ENCODE measurements around the gene OSBPL5. TPM values are rescaled to one million over a fixed set of nuclear protein-coding genes. Genes with fewer than 3 reads are reported as not detected.

Gene OSBPL5
- polyA plus RNA-seq, 3 donors = 3.1 to 30.3 (median 6.8) TPM

GRCh38 chr11:3044004-3044403 is 121.1 kb downstream of the OSBPL5 start:
- H3K4me3 ChIP-seq (replicated peaks in 1 of 3; ENCODE audit: low read depth in 2 of 3, low read length in 3 of 3) = no peak overlapping the region
- H3K4me1 ChIP-seq (ENCODE audit: control insufficient read depth in 1 of 2, insufficient read depth in 2 of 2, low read length in 2 of 2) = peaks cover 0 to under 1% of the 10 kb centered on the region in 2 donors
- no peak overlapping the region for H3K4me3 Mint-ChIP-seq
- no peaks in the 10 kb centered on the region for H3K9me3 ChIP-seq (replicated peaks in 1 of 2; ENCODE audit: control insufficient read depth in 1 of 2, insufficient read depth in 1 of 2, low read length in 2 of 2)
- 90% methylated on average over 3 of the region's 6 CpGs for WGBS (ENCODE audit: insufficient coverage)
- peaks cover 60% of the 10 kb centered on the region for H3K79me2 ChIP-seq (ENCODE audit: insufficient read depth, low read length)
- TF ChIP-seq CTCF (IDR thresholded peaks at IDR 0.05) = no peak
- H3K27me3 ChIP-seq (ENCODE audit: control insufficient read depth in 2 of 2, insufficient read depth in 2 of 2, low read length in 2 of 2) = no peaks in the 10 kb centered on the region
- no peak overlapping the region for H2AFZ ChIP-seq (ENCODE audit: insufficient read depth, low read depth, low read length, poor library complexity, severe bottlenecking)
- no peak overlapping the region for H3K4me2 ChIP-seq (replicated peaks; ENCODE audit: extremely low read depth, low read length, poor library complexity, severe bottlenecking)
- no peak overlapping the region for H3K27ac ChIP-seq (ENCODE audit: low read depth in 1 of 2, low read length in 2 of 2)
- peaks cover 0 to 2% (median 0%) of the 10 kb centered on the region in 3 donors for H3K27me3 Mint-ChIP-seq (ENCODE audit: low read depth in 3 of 3)
- no peak overlapping the region for H3K9ac ChIP-seq (ENCODE audit: insufficient read depth, low read length, poor library complexity, severe bottlenecking)
- no peaks in the 10 kb centered on the region for H3K9me3 Mint-ChIP-seq
- intact Hi-C loops (cut with micrococcal nuclease) = no loop called here
- peak overlapping the region in 1 of 7 donors; percentile 46 for H3K27ac Mint-ChIP-seq
- peaks cover 68 to 83% of the 10 kb centered on the region in 2 donors for H3K36me3 Mint-ChIP-seq
- H3K4me1 Mint-ChIP-seq = no peaks in the 10 kb centered on the region
- DNase-seq = no peak
- peaks cover 77% of the 10 kb centered on the region for H4K20me1 ChIP-seq (ENCODE audit: insufficient read depth, low read length)
- H3K36me3 ChIP-seq (replicated peaks in 1 of 2; ENCODE audit: control insufficient read depth in 1 of 2, insufficient read depth in 2 of 2, low read length in 2 of 2) = peaks cover 49 to 87% of the 10 kb centered on the region in 2 donors

DNA sequence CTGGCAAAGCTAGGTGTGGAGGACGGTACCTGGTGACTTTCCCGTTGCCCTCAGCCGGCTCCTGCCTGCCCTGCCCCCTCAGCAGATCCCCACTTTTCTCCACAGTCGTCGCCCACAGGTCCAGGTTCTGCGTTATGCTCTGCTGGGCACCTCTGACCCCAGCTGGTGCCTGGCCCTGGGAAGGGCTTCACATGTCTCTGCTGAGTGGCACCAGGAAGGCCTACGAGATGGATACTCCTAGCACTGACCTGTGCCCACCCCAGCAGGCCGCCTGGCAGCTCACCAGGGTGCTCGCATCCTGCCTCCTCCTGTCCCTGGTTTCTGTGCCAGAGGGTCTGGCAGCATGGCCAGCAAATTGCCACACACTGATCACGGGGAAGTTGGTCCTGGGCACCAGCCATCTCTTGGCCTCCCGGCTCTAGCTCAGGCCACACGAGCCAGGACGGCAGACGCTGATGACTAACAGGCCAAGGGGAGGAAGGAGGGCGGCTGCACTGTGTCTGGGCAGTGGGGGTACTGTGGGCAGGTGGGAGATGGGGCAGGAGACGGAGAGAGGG is 121.7 kb downstream of the OSBPL5 start:
- DNase-seq = no peak
- no peaks in the 10 kb centered on the region for H3K27me3 ChIP-seq (ENCODE audit: control insufficient read depth in 2 of 2, insufficient read depth in 2 of 2, low read length in 2 of 2)
- WGBS (ENCODE audit: insufficient coverage) = 88% methylated on average over 15 of the region's 16 CpGs
- H3K4me1 ChIP-seq (ENCODE audit: control insufficient read depth in 1 of 2, insufficient read depth in 2 of 2, low read length in 2 of 2) = peaks cover 0 to under 1% of the 10 kb centered on the region in 2 donors
- intact Hi-C loops (cut with micrococcal nuclease) = no loop called here
- no peak overlapping the region for H3K4me3 ChIP-seq (replicated peaks in 1 of 3; ENCODE audit: low read depth in 2 of 3, low read length in 3 of 3)
- no peak overlapping the region for H2AFZ ChIP-seq (ENCODE audit: insufficient read depth, low read depth, low read length, poor library complexity, severe bottlenecking)
- TF ChIP-seq CTCF (IDR thresholded peaks at IDR 0.05) = no peak
- no peaks in the 10 kb centered on the region for H3K9me3 ChIP-seq (replicated peaks in 1 of 2; ENCODE audit: control insufficient read depth in 1 of 2, insufficient read depth in 1 of 2, low read length in 2 of 2)
- H3K79me2 ChIP-seq (ENCODE audit: insufficient read depth, low read length) = peaks cover 54% of the 10 kb centered on the region
- no peak overlapping the region for H3K9ac ChIP-seq (ENCODE audit: insufficient read depth, low read length, poor library complexity, severe bottlenecking)
- H3K4me1 Mint-ChIP-seq = peaks cover 2% of the 10 kb centered on the region
- H3K27ac ChIP-seq (ENCODE audit: low read depth in 1 of 2, low read length in 2 of 2) = no peak overlapping the region
- H3K36me3 ChIP-seq (replicated peaks in 1 of 2; ENCODE audit: control insufficient read depth in 1 of 2, insufficient read depth in 2 of 2, low read length in 2 of 2) = peaks cover 55 to 93% of the 10 kb centered on the region in 2 donors
- no peak overlapping the region for H3K4me2 ChIP-seq (replicated peaks; ENCODE audit: extremely low read depth, low read length, poor library complexity, severe bottlenecking)
- no peak overlapping the region for H3K4me3 Mint-ChIP-seq
- H3K9me3 Mint-ChIP-seq = no peaks in the 10 kb centered on the region
- peaks cover 71% of the 10 kb centered on the region for H4K20me1 ChIP-seq (ENCODE audit: insufficient read depth, low read length)
- peaks cover 73 to 88% of the 10 kb centered on the region in 2 donors for H3K36me3 Mint-ChIP-seq
- H3K27ac Mint-ChIP-seq = peak overlapping the region in 2 of 7 donors; percentile 41 to 55
- H3K27me3 Mint-ChIP-seq (ENCODE audit: low read depth in 3 of 3) = peaks cover 0 to 2% (median 0%) of the 10 kb centered on the region in 3 donors
